Measurements from ENCODE around the gene BCO2. TPM values are rescaled to one million over a fixed set of nuclear protein-coding genes. Genes with fewer than 3 reads are reported as not detected.
A peak's percentile ranks its signal among the peaks of the same experiment; 100 is the strongest.

BCO2 gene
- total and polyA plus RNA-seq, 2 donors = 2.8 to 24.5 TPM

DNA sequence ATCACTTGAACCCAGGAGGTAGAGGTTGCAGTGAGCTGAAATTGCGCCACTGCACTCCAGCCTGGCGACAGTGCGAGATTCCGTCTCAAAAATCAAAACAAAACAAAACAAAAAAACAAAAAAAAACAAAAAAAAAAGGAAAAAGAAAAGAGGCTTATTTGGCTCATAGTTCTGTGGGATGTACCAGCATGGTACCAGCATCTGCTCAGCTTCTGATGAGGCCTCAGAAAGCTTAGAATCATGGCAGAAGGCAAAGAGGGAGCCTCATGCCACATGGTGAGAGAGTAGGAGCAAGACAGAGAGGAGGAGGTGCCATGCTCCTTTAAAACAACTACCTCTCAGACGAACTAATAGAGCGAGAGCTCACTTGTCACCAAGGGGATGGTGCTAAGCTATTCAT, 40.3 kb downstream of the BCO2 start:
- Histone ChIP-seq H3K4me1 (ENCODE audit: insufficient read depth) (no peaks in the 10 kb centered on the region), H3K36me3 (ENCODE audit: insufficient read depth) (no peaks in the 10 kb centered on the region), H3K27ac (ENCODE audit: low read depth) (no peak overlapping the region), H3K4me3 (ENCODE audit: low read depth, low read length) (no peak overlapping the region)
- DNase-seq (ENCODE audit: extremely low spot score) = no peak
- WGBS = 90% methylated on average over 6 of the region's 6 CpGs

DNA sequence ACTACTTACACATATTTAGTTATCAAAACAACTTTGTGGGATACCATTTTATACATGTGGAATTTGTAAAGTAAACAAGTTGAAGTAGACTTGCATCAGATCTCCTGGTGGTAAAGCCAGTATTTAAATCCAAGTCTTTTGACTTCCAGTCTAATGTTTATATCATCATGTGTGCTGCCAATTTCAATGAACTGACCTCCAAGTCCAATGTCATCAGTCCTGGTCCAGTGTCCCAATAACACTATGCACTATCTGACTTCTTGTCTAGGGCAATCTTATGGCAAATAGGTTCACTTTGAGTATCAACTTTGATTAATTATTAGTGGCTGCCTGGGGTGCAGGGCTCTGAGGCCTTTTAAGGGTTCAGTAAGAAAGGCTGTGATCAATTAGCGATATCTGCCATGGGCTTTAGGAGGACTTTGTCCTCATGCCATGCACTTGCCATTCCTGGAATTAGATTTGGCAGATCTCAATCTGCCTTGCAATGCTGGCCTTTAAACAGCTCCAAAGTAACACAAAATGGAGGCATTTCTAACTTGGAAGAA, 41.3 kb downstream of the BCO2 start:
- no peak for DNase-seq (ENCODE audit: extremely low spot score)
- no peaks in the 10 kb centered on the region for H3K36me3 ChIP-seq (ENCODE audit: insufficient read depth)
- H3K27ac ChIP-seq (ENCODE audit: low read depth) = no peak overlapping the region
- 97% methylated on average over 1 of the region's 1 CpG for WGBS
- no peak overlapping the region for H3K4me3 ChIP-seq (ENCODE audit: low read depth, low read length)
- H3K4me1 ChIP-seq (ENCODE audit: insufficient read depth) = no peaks in the 10 kb centered on the region

DNA sequence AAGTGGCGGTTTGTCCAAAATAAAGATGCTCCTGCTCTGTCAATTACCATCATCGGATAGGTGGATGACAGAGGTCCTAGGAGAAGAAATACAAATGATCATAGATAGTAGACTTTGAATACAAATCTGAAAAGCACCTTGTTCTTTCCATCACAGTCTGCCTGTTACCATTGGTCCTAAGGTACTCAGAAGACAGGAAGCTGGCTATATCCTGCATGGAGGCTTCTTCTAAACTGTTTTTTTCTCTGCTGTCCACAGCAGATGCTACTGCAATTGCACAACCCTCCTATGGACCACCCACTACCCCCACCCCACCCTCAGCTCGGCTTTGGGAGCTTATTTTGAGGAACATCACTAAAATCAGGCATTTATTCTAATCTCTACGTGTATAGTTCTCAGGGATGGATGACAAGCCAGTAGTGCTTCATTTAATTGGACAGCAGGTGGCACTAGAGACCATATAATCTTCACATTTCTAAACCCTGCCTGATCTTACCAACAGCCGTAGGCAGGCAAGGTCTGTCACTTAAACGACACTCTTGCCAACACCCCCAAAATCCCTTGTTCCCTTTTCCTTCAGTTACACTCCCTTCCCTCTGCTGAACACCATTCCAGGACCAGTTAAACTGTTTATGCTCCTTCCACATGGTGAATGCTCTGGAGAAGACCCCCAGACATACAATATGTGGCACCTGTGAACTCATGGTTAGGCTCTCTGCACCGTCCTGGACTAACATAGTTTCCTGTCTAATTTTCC, 44.3 kb downstream of the BCO2 start:
- DNase-seq (ENCODE audit: extremely low spot score) = peak; percentile 63
- H3K4me1 ChIP-seq (ENCODE audit: insufficient read depth) = no peaks in the 10 kb centered on the region
- H3K36me3 ChIP-seq (ENCODE audit: insufficient read depth) = no peaks in the 10 kb centered on the region
- 36% methylated on average over 7 of the region's 7 CpGs for whole genome bisulfite sequencing
- H3K4me3 ChIP-seq (ENCODE audit: low read depth, low read length) = no peak overlapping the region
- H3K27ac ChIP-seq (ENCODE audit: low read depth) = no peak overlapping the region

GRCh38 chr11:112221274-112221835, 46.0 kb downstream of the BCO2 start:
- H3K27ac ChIP-seq (ENCODE audit: low read depth) = no peak overlapping the region
- DNase-seq (ENCODE audit: extremely low spot score) = no peak
- no peaks in the 10 kb centered on the region for H3K36me3 ChIP-seq (ENCODE audit: insufficient read depth)
- H3K4me3 ChIP-seq (ENCODE audit: low read depth, low read length) = no peak overlapping the region
- H3K4me1 ChIP-seq (ENCODE audit: insufficient read depth) = no peaks in the 10 kb centered on the region
- 52% methylated on average over 3 of the region's 3 CpGs for WGBS

DNA sequence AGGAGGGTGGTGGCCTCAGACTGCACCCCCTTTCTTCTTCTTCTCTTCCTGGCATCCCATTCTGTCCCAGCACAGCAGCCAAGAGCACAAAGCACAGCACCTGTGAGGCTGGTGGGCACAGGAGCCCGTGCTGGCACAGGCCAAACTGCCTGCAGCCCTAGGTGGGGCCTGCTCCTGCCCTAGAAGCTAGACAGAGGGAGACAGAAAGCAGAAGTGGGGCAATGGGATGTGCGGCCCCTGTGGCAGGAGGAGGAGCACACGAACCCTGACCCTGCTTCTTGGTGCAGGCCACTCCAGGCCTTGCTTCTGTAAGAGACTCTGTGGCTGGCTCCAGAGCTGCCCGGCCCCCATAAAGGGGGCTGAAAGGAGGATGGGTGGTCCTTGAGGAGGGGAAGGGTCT, 47.0 kb downstream of the BCO2 start:
- Histone ChIP-seq H3K4me3 (ENCODE audit: low read depth, low read length) (no peak overlapping the region), H3K4me1 (ENCODE audit: insufficient read depth) (no peaks in the 10 kb centered on the region), H3K27ac (ENCODE audit: low read depth) (no peak overlapping the region), H3K36me3 (ENCODE audit: insufficient read depth) (no peaks in the 10 kb centered on the region)
- DNase-seq (ENCODE audit: extremely low spot score) = no peak
- WGBS = 69% methylated on average over 4 of the region's 4 CpGs

DNA sequence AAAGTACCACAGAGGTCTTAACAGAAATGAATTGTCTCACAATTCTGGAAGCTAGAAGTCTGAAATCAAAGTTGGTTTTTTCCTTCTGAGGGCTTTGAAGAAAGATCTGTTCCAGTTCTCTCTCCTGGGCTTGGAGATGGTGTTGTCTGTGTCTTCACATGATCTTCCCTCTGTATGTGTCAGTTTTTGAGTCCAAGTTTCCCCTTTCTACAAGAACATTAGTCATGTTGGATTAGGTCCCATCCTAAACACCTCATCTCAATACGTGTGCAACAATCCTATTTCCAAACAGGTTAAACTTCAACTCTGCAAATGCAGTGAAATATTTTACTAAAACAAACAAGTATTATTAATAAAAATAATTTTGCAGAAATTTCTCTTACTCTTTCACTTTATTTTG, 47.8 kb downstream of the BCO2 start:
- DNase-seq (ENCODE audit: extremely low spot score) = no peak
- WGBS = 45% methylated on average over 1 of the region's 1 CpG
- H3K27ac ChIP-seq (ENCODE audit: low read depth) = no peak overlapping the region
- no peaks in the 10 kb centered on the region for H3K4me1 ChIP-seq (ENCODE audit: insufficient read depth)
- H3K36me3 ChIP-seq (ENCODE audit: insufficient read depth) = no peaks in the 10 kb centered on the region
- H3K4me3 ChIP-seq (ENCODE audit: low read depth, low read length) = no peak overlapping the region

DNA sequence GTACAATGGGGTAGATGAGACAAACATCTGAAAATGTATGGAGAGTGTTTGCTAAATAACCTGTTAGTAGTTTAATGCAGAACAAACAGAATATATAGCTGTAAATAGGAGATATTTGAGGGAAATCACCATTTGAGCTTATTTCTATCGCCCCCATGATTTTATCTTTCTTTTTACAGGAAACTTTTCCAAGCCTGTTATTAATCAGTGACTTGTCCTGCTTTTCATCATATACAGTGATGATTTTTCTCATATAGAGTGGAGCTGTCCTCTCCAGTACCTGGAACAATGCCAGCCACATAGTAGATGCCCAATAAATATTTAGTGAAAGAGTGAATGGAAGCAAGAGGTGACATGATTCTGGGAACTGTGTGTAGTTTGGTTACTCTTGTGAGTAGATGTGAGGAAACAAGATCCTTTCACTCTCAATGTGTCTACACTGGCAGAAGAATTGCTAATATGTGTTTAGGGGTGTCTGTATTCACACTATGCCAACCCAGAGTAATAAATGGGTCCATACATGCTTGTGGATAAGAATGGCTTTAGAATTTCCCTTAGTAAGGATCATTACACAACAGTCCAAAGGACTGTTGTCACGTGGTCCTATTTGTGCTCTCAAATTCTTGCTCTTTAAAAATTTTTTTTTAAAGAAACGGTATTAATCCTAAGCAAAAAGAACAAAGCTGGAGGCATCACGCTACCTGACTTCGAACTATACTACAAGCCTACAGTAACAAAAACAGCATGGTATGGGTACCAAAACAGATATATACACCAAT, 48.6 kb downstream of the BCO2 start:
- H3K36me3 ChIP-seq (ENCODE audit: insufficient read depth) = no peaks in the 10 kb centered on the region
- WGBS = 91% methylated on average over 5 of the region's 5 CpGs
- H3K4me1 ChIP-seq (ENCODE audit: insufficient read depth) = no peaks in the 10 kb centered on the region
- no peak overlapping the region for H3K4me3 ChIP-seq (ENCODE audit: low read depth, low read length)
- no peak for DNase-seq (ENCODE audit: extremely low spot score)
- H3K27ac ChIP-seq (ENCODE audit: low read depth) = no peak overlapping the region

GRCh38 chr11:112225753-112226061, 50.4 kb downstream of the BCO2 start:
- DNase-seq (ENCODE audit: extremely low spot score) = no peak

DNA sequence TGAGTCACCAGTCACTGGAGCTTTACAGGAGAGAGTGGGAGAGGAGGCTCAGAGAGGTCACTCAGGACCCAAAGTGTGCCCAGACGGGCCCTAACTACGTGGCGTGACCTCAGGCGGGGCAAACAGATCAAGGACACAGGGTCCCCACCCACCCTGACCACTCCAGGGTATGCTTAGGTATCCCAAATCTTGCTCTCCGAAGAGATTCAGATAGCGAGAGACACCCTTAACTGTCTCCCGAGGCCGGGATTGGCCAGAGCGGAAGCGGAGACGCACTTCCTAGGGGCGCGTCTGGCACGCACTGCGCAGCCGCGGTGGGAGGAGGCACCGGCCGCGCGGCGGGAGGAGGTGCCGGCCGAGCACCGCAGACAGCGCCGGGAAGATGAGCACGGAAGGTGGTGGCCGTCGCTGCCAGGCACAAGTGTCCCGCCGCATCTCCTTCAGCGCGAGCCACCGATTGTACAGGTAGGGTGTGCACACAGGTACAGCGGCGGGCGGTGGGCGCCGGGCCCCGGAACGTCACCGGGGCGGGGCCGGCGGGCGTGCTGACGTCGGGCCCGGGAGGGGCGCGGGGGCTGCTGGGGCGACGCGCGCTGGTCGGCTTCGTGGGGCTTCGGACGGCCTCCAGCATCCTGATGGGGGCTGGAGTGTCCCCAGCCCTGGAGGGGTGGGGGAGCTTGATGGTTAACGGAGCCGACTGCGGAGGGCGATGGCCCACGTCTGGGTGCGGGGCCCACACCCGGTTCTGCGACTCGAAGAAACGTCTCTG, 50.9 kb downstream of the BCO2 start, which contains the start of gene PTS:
Gene PTS, plus strand, starts transcription at position 367 of the 769 bp plus-strand sequence. Its CDS starts 16 bp downstream, at position 383.
- Histone ChIP-seq H3K4me3 (ENCODE audit: low read depth, low read length) (peak within 1 kb of the TSS; percentile 73), H3K4me1 (ENCODE audit: insufficient read depth) (no peaks in the 10 kb centered on the region), H3K27ac (ENCODE audit: low read depth) (peak within 1 kb of the TSS; percentile 96), H3K36me3 (ENCODE audit: insufficient read depth) (no peaks in the 10 kb centered on the region)
- DNase-seq (ENCODE audit: extremely low spot score) = peak; percentile 70
- under 1% methylated on average over 70 of the region's 70 CpGs for WGBS

More at GRCh38 chr11:112225753-112226061, 50.4 kb downstream of the BCO2 start:
- peak overlapping the region; percentile 73 for H3K4me3 ChIP-seq (ENCODE audit: low read depth, low read length)
- 14% methylated on average over 8 of the region's 8 CpGs for WGBS
- H3K27ac ChIP-seq (ENCODE audit: low read depth) = peak overlapping the region; percentile 96
- H3K36me3 ChIP-seq (ENCODE audit: insufficient read depth) = no peaks in the 10 kb centered on the region
- no peaks in the 10 kb centered on the region for H3K4me1 ChIP-seq (ENCODE audit: insufficient read depth)

- no peaks in the 10 kb centered on the region for H3K36me3 ChIP-seq (ENCODE audit: insufficient read depth)
- peak overlapping the region; percentile 96 for H3K27ac ChIP-seq (ENCODE audit: low read depth)
- no peaks in the 10 kb centered on the region for H3K4me1 ChIP-seq (ENCODE audit: insufficient read depth)
- peak overlapping the region; percentile 73 for H3K4me3 ChIP-seq (ENCODE audit: low read depth, low read length)
- DNase-seq (ENCODE audit: extremely low spot score) = peak; percentile 26
- 4% methylated on average over 16 of the region's 16 CpGs for WGBS
Observed at GRCh38 chr11:112226831-112227401, 51.6 kb downstream of the BCO2 start.

- Histone ChIP-seq H3K4me3 (ENCODE audit: low read depth, low read length) (no peak overlapping the region), H3K4me1 (ENCODE audit: insufficient read depth) (no peaks in the 10 kb centered on the region), H3K27ac (ENCODE audit: low read depth) (no peak overlapping the region), H3K36me3 (ENCODE audit: insufficient read depth) (no peaks in the 10 kb centered on the region)
- DNase-seq (ENCODE audit: extremely low spot score) = no peak
- WGBS = 70% methylated on average over 4 of the region's 4 CpGs
Observed at GRCh38 chr11:112227471-112227870, 52.2 kb downstream of the BCO2 start.

DNA sequence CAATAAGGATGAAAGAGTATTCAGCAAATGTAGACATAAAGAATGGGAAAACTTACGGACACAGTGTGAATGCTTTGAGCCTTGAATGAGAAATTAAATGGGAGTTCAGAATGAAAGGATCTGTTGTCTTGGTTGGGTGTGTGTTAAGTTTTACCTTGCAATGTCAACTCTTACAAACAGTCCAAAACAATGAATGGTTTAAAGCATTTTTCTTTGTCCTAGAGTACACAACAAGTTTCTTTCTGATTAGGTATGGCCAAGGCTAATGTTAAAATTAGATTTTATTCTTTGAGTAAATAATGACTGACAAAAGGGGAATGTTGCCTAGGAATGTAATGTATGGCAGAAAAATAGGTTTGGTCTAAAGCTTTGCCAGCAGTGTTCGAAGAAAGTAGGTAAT, 53.4 kb downstream of the BCO2 start:
- H3K4me1 ChIP-seq (ENCODE audit: insufficient read depth) = no peaks in the 10 kb centered on the region
- H3K36me3 ChIP-seq (ENCODE audit: insufficient read depth) = no peaks in the 10 kb centered on the region
- no peak for DNase-seq (ENCODE audit: extremely low spot score)
- no peak overlapping the region for H3K27ac ChIP-seq (ENCODE audit: low read depth)
- no peak overlapping the region for H3K4me3 ChIP-seq (ENCODE audit: low read depth, low read length)
- 93% methylated on average over 2 of the region's 2 CpGs for WGBS

GRCh38 chr11:112229159-112229558, 53.8 kb downstream of the BCO2 start:
- 90% methylated on average over 7 of the region's 7 CpGs for WGBS
- H3K4me3 ChIP-seq (ENCODE audit: low read depth, low read length) = no peak overlapping the region
- no peaks in the 10 kb centered on the region for H3K36me3 ChIP-seq (ENCODE audit: insufficient read depth)
- no peak for DNase-seq (ENCODE audit: extremely low spot score)
- H3K4me1 ChIP-seq (ENCODE audit: insufficient read depth) = no peaks in the 10 kb centered on the region
- H3K27ac ChIP-seq (ENCODE audit: low read depth) = no peak overlapping the region

All from urinary bladder (tissue), 4 donors.